ENCODE data around the gene ERCC4.

ERCC4 gene

GRCh38 chr16:13994239-13995106 lies 74.5 kb downstream of the ERCC4 start:
- no peak for DNase-seq (ENCODE audit: low read depth)

DNA sequence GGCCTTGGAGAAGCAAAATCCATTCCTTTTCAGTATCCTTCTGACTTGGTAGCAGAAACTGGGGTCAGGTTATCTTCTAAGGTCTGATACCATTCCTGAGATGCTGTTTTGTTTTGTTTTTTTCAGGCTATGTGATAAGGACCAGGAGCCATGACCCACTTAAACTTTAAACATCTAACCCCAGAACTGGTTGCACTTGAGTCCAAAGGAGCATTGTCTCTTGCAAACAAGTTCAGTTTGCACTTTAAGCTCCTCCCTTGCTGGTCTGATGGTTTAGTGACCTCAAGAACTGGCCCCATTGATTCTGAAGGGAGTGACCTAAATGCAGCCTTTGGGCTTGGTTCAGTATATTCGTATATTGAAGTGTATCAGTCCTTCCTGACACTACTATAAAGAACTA lies 75.2 kb downstream of the ERCC4 start:
- no peak for DNase-seq (ENCODE audit: low read depth)

DNA sequence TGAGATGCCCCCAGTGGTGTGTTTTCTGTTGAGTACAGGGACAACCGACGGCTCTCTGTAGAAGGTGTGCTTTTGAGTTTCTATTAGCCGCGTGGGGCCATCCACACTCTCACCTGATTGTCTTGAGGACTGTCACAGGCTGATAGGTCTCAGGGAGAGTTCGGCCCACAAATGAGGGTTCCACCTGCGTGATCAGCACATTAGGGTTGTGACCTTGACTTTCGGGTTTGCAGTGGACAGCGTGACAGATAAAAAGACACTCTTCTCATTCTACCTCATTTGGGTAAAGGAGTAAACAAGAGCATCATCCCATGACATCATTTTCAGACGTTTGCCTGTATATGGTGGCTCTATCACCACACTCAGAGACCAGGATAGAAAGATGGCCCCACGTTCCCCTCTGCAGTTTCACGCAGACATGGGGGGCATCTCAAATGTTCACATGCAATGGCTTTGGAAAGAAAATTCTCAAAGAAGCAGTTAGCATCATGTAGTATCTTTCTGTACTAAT lies 76.9 kb downstream of the ERCC4 start:
- no peak for DNase-seq (ENCODE audit: low read depth)

DNA sequence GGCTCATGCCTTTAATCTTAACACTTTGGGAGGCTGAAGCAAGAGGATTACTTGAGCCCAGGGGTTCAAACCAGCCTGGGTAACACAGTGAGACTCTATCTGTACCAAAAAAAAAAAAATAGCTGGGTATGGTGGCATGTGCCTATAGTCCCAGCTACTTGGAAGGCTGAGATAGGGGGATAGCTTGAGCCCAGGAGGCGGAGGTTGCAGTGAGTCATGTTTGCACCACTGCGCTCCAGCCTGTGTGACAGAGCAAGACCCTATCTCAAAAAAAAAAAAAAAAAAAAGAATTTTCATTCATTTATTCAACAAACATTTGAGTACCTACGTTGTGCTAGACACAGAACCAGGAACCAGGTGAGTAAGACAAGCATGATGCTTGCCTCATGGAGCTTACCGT lies 77.6 kb downstream of the ERCC4 start:
- no peak for DNase-seq (ENCODE audit: low read depth)

GRCh38 chr16:13997933-13998332 lies 78.0 kb downstream of the ERCC4 start:
- DNase-seq (ENCODE audit: low read depth), result no peak

- no peak for DNase-seq (ENCODE audit: low read depth)
Measured at GRCh38 chr16:13999071-13999894, 79.3 kb downstream of the ERCC4 start.

GRCh38 chr16:13999895-14000425 lies 80.0 kb downstream of the ERCC4 start:
- no peak for DNase-seq (ENCODE audit: low read depth)

- no peak for DNase-seq (ENCODE audit: low read depth)
Measured at GRCh38 chr16:14001521-14001920, 81.6 kb downstream of the ERCC4 start.
